Measurements from ENCODE around the gene SH2B2. TPM values are rescaled to one million over a fixed set of nuclear protein-coding genes. Genes with fewer than 3 reads are reported as not detected.

Gene SH2B2
- total and polyA plus RNA-seq, 2 experiments from 2014 or later = 5.6 to 21.9 TPM

- ATAC-seq (no peak), DNase-seq (ENCODE audit: low spot score) (no peak)
- peaks cover 16% of the 10 kb centered on the region for H3K4me1 ChIP-seq (ENCODE audit: insufficient read depth)
- no peak overlapping the region for H3K4me3 Mint-ChIP-seq
- no peak for TF ChIP-seq ZNF462 (CRISPR knock-in tag; IDR thresholded peaks at IDR 0.05)
- no peak for TF ChIP-seq STAT1 (IDR thresholded peaks at IDR 0.05; ENCODE audit: unreplicated experiment)
- no peak for TF ChIP-seq NANOG (IDR thresholded peaks at IDR 0.05; ENCODE audit: borderline replicate concordance)
- no peak for TF ChIP-seq ZNF331 (CRISPR knock-in tag; IDR thresholded peaks at IDR 0.05; ENCODE audit: low read depth)
- TF ChIP-seq JUNB (IDR thresholded peaks at IDR 0.05; ENCODE audit: unreplicated experiment) = no peak
- peaks cover 23% of the 10 kb centered on the region for H4K20me1 ChIP-seq (replicated peaks; ENCODE audit: insufficient read depth)
- H3K79me2 ChIP-seq (replicated peaks; ENCODE audit: insufficient read depth) = no peaks in the 10 kb centered on the region
- no peak overlapping the region for H3K27ac Mint-ChIP-seq
- H3K4me3 ChIP-seq = no peak overlapping the region
- H2AFZ ChIP-seq = no peak overlapping the region
- H3K27ac ChIP-seq (ENCODE audit: low read depth) = no peak overlapping the region
- H3K9me3 Mint-ChIP-seq = no peaks in the 10 kb centered on the region
- H3K4me1 Mint-ChIP-seq = peaks cover 35% of the 10 kb centered on the region
- H3K36me3 ChIP-seq (ENCODE audit: insufficient read depth) = no peaks in the 10 kb centered on the region; the same call in 1 of the 2 replicates
- peaks cover 18% of the 10 kb centered on the region for H3K27me3 Mint-ChIP-seq (ENCODE audit: insufficient read depth, low read depth, poor library complexity)
- no peaks in the 10 kb centered on the region for H3F3A ChIP-seq (replicated peaks; ENCODE audit: low read depth)
- peaks cover 5% of the 10 kb centered on the region; the same call in 1 of the 2 replicates for H3K27me3 ChIP-seq (ENCODE audit: insufficient read depth)
- H3K9me2 ChIP-seq (ENCODE audit: insufficient read depth) = no peaks in the 10 kb centered on the region
- H3K4me2 ChIP-seq = no peak overlapping the region; the same call in 1 of the 2 replicates
- no peaks in the 10 kb centered on the region for H3K36me3 Mint-ChIP-seq (ENCODE audit: low read depth)
These were observed 9.4 kb downstream of the SH2B2 start for GRCh38 chr7:102296179-102296438.

DNA sequence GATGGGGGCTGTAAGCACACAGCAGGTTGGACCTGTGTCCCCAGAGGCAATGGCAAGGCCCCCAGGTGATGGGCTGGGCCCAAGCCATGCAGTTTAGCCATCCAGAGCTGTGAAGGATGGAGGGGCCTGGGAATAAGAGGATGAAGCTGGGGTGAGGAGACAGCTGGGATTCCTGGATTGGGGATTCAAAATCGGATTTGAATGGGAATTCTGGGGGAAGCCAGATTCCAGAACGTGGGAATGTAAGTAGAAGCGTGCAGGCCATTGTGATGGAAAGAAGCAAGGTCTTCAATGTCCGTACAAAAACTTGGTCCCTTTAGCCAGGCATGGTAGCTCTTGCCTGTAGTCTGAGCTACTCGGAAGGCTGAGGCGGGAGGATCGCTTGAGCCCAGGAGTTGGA lies 9.8 kb downstream of the SH2B2 start:
- Mint-ChIP-seq H3K4me3 (no peak overlapping the region), H3K4me1 (peaks cover 32% of the 10 kb centered on the region), H3K36me3 (ENCODE audit: low read depth) (no peaks in the 10 kb centered on the region), H3K9me3 (no peaks in the 10 kb centered on the region), H3K27ac (no peak overlapping the region), H3K27me3 (ENCODE audit: insufficient read depth, low read depth, poor library complexity) (peaks cover 20% of the 10 kb centered on the region)
- no peaks in the 10 kb centered on the region for H3F3A ChIP-seq (replicated peaks; ENCODE audit: low read depth)
- no peak overlapping the region; the same call in 1 of the 2 replicates for H3K4me2 ChIP-seq
- H3K4me3 ChIP-seq = no peak overlapping the region
- no peak for DNase-seq (ENCODE audit: low spot score)
- peaks cover 16% of the 10 kb centered on the region for H3K4me1 ChIP-seq (ENCODE audit: insufficient read depth)
- H3K27ac ChIP-seq (ENCODE audit: low read depth) = no peak overlapping the region
- no peak for ATAC-seq
- no peaks in the 10 kb centered on the region; the same call in 1 of the 2 replicates for H3K36me3 ChIP-seq (ENCODE audit: insufficient read depth)
- peaks cover 25% of the 10 kb centered on the region for H4K20me1 ChIP-seq (replicated peaks; ENCODE audit: insufficient read depth)
- no peaks in the 10 kb centered on the region for H3K9me2 ChIP-seq (ENCODE audit: insufficient read depth)
- TF ChIP-seq CREB1 (CRISPR knock-in tag; IDR thresholded peaks at IDR 0.05; ENCODE audit: low read depth) = no peak
- TF ChIP-seq JUNB (IDR thresholded peaks at IDR 0.05; ENCODE audit: unreplicated experiment) = no peak
- TF ChIP-seq EZH2phosphoT487 (IDR thresholded peaks at IDR 0.05; ENCODE audit: unreplicated experiment) = no peak
- TF ChIP-seq NANOG (IDR thresholded peaks at IDR 0.05; ENCODE audit: borderline replicate concordance) = no peak
- TF ChIP-seq CTCF (conservative IDR thresholded peaks at IDR 0.05; ENCODE audit: low read depth in 2 of 2) = no peak
- no peak for TF ChIP-seq EZH2 (IDR thresholded peaks at IDR 0.05; ENCODE audit: low read depth, unreplicated experiment)
- TF ChIP-seq POLR2AphosphoS5 (IDR thresholded peaks at IDR 0.05; ENCODE audit: low read depth) = no peak
- H2AFZ ChIP-seq = no peak overlapping the region
- no peaks in the 10 kb centered on the region for H3K79me2 ChIP-seq (replicated peaks; ENCODE audit: insufficient read depth)
- H3K27me3 ChIP-seq (ENCODE audit: insufficient read depth) = peaks cover 5% of the 10 kb centered on the region; the same call in 1 of the 2 replicates

All from GM23338 (cell line).